Coronary artery (tissue), 2 donors: ENCODE data around the gene FOXP4.

ENCODE experiments used
- DNase-seq: peaks from one replicate; pipeline ENCODE4 v3.0.0-alpha.2; 2017; ENCODE audit warnings: low spot score
- H3K27ac ChIP-seq, 2 donors: fragments of 200-600 bp; sonication (generic); one replicate each; pipeline ENCODE4 v1.5.1; 2016 to 2019
- H3K4me3 ChIP-seq: fragments of 200-600 bp; sonication (generic); 2 replicates; pipeline ENCODE4 v1.5.1; 2016; ENCODE audit warnings: mild to moderate bottlenecking, moderate library complexity
- CTCF ChIP-seq: fragments of 200-600 bp; sonication (generic); IDR thresholded peaks from one replicate; pipeline ENCODE4 v1.5.1; 2019; ENCODE audit warnings: antibody characterized with exemption

FOXP4 gene

GRCh38 chr6:41565701-41566100 is 19.5 kb downstream of the FOXP4 start:
- TF ChIP-seq CTCF, result no peak
- no peak overlapping the region for H3K27ac ChIP-seq
- DNase-seq, result no peak

GRCh38 chr6:41566961-41567360 is 20.8 kb downstream of the FOXP4 start:
- no peak for TF ChIP-seq CTCF
- H3K4me3 ChIP-seq, result no peak overlapping the region
- peak overlapping the region in 1 of 2 donors; percentile 72 for H3K27ac ChIP-seq
- no peak for DNase-seq

More at GRCh38 chr6:41565701-41566100, 19.5 kb downstream of the FOXP4 start:
- H3K4me3 ChIP-seq, result no peak overlapping the region

GRCh38 chr6:41567684-41568083 is 21.5 kb downstream of the FOXP4 start:
- DNase-seq, result no peak
- peak overlapping the region in 1 of 2 donors; percentile 72 for H3K27ac ChIP-seq
- no peak for TF ChIP-seq CTCF
- no peak overlapping the region for H3K4me3 ChIP-seq

- H3K4me3 ChIP-seq, result no peak overlapping the region
- peak overlapping the region; percentile 31 to 72 for H3K27ac ChIP-seq
- DNase-seq, result no peak
- no peak for TF ChIP-seq CTCF
Measured at GRCh38 chr6:41568202-41568584, 22.0 kb downstream of the FOXP4 start.

GRCh38 chr6:41568585-41569384 is 22.6 kb downstream of the FOXP4 start:
- Histone ChIP-seq H3K27ac (peak overlapping the region; percentile 31 to 72), H3K4me3 (no peak overlapping the region)
- no peak for TF ChIP-seq CTCF
- no peak for DNase-seq

GRCh38 chr6:41570259-41570615 is 24.1 kb downstream of the FOXP4 start:
- TF ChIP-seq CTCF, result no peak
- H3K4me3 ChIP-seq, result no peak overlapping the region
- peak overlapping the region in 1 of 2 donors; percentile 12 for H3K27ac ChIP-seq
- DNase-seq, result no peak

GRCh38 chr6:41571021-41571780 is 25.0 kb downstream of the FOXP4 start:
- no peak overlapping the region for H3K27ac ChIP-seq
- no peak overlapping the region for H3K4me3 ChIP-seq
- no peak for DNase-seq
- no peak for TF ChIP-seq CTCF
